Measurements from ENCODE around the gene RNASET2. TPM values are rescaled to one million over a fixed set of nuclear protein-coding genes. Genes with fewer than 3 reads are reported as not detected.

RNASET2 gene
- total RNA-seq, 1 donor from 2014 or later = 20.9 TPM

GRCh38 chr6:166946125-166946524, 10.2 kb downstream of the RNASET2 start:
- DNase-seq = no peak

GRCh38 chr6:166944666-166945256, 11.6 kb downstream of the RNASET2 start:
- no peak for DNase-seq

- no peak for DNase-seq
These were observed 13.8 kb downstream of the RNASET2 start for GRCh38 chr6:166942393-166943168.

- no peak for DNase-seq
These were observed 15.7 kb downstream of the RNASET2 start for GRCh38 chr6:166940643-166941068.

- DNase-seq = no peak
These were observed 16.5 kb downstream of the RNASET2 start for GRCh38 chr6:166939894-166940293.

- no peak for DNase-seq
These were observed 17.0 kb downstream of the RNASET2 start for GRCh38 chr6:166939345-166939744.

- DNase-seq = no peak
These were observed 17.6 kb downstream of the RNASET2 start for GRCh38 chr6:166938704-166939103.

GRCh38 chr6:166938150-166938549, 18.2 kb downstream of the RNASET2 start:
- no peak for DNase-seq

- DNase-seq = no peak
These were observed 18.6 kb downstream of the RNASET2 start for GRCh38 chr6:166937746-166938145.

- no peak for DNase-seq
These were observed 20.1 kb downstream of the RNASET2 start for GRCh38 chr6:166936079-166936787.

- no peak for DNase-seq
These were observed 21.0 kb downstream of the RNASET2 start for GRCh38 chr6:166935353-166935752.

GRCh38 chr6:166934174-166934573, 22.2 kb downstream of the RNASET2 start:
- DNase-seq = no peak

GRCh38 chr6:166933396-166933795, 23.0 kb downstream of the RNASET2 start:
- DNase-seq = no peak

- no peak for DNase-seq
These were observed 23.7 kb downstream of the RNASET2 start for GRCh38 chr6:166932616-166933015.

GRCh38 chr6:166932116-166932515, 24.2 kb downstream of the RNASET2 start:
- no peak for DNase-seq

- DNase-seq = no peak
These were observed 24.9 kb downstream of the RNASET2 start for GRCh38 chr6:166931426-166931970.

- no peak for DNase-seq
These were observed 25.9 kb downstream of the RNASET2 start for GRCh38 chr6:166930354-166930891.

GRCh38 chr6:166929542-166930189, 26.7 kb downstream of the RNASET2 start:
- no peak for DNase-seq

- DNase-seq = no peak
These were observed 27.5 kb downstream of the RNASET2 start for GRCh38 chr6:166928644-166929541.

- no peak for DNase-seq
These were observed 28.3 kb downstream of the RNASET2 start for GRCh38 chr6:166927935-166928643.

All from occipital lobe (tissue), 2 donors.